GM21360 (cell line): ENCODE measurements around the gene NEMP1.
"Not testable (repeated sequence)": the region's sequence is repeated elsewhere in the genome, so short reads cannot be mapped to it uniquely, and the experiment has no call there.

ENCODE experiments used
- ATAC-seq: cut with Tn5 transposase; IDR thresholded peaks from one replicate; pipeline ENCODE4 v1.9.1; 2021; ENCODE audit warnings: mild to moderate bottlenecking, moderate library complexity; ENCODE audit not compliant: unreplicated experiment

NEMP1 gene

GRCh38 chr12:57078519-57079404 lies at the start of gene NEMP1:
Gene NEMP1 (minus strand): TSS chr12:57078791. CDS start chr12:57078745, 46 bp downstream.
- ATAC-seq, result peak; percentile 93

GRCh38 chr12:57127726-57128518 lies 49.3 kb upstream of the NEMP1 start, which contains the start of gene LRP1:
Gene LRP1 (plus strand): TSS chr12:57128483. CDS start chr12:57128965, 482 bp downstream.
- ATAC-seq, result no peak

GRCh38 chr12:57127101-57127725 lies 48.6 kb upstream of the NEMP1 start:
- no peak for ATAC-seq

GRCh38 chr12:57126561-57126960 lies 48.0 kb upstream of the NEMP1 start:
- no peak for ATAC-seq

GRCh38 chr12:57126061-57126460 lies 47.5 kb upstream of the NEMP1 start:
- no peak for ATAC-seq

- no peak for ATAC-seq
Measured at GRCh38 chr12:57124261-57124877, 45.8 kb upstream of the NEMP1 start.

- no peak for ATAC-seq
Measured at GRCh38 chr12:57123813-57124212, 45.2 kb upstream of the NEMP1 start.

GRCh38 chr12:57120718-57121117 lies 42.1 kb upstream of the NEMP1 start:
- ATAC-seq, result not testable (repeated sequence)

- no peak for ATAC-seq
Measured at GRCh38 chr12:57119294-57120085, 40.9 kb upstream of the NEMP1 start.

- no peak for ATAC-seq
Measured at GRCh38 chr12:57118711-57119271, 40.2 kb upstream of the NEMP1 start.

GRCh38 chr12:57116580-57117281 lies 38.1 kb upstream of the NEMP1 start:
- ATAC-seq, result no peak

- ATAC-seq, result peak; percentile 56
Measured at GRCh38 chr12:57112492-57113294, 34.1 kb upstream of the NEMP1 start.

- peak; percentile 31 for ATAC-seq
Measured at GRCh38 chr12:57111031-57111734, 32.6 kb upstream of the NEMP1 start, which contains the start of gene STAT6. Gene STAT6 (minus strand): TSS chr12:57111362. CDS start chr12:57108278, 3,084 bp downstream.

GRCh38 chr12:57110104-57111030 lies 31.8 kb upstream of the NEMP1 start:
- ATAC-seq, result peak; percentile 48

GRCh38 chr12:57109207-57110103 lies 30.9 kb upstream of the NEMP1 start:
- ATAC-seq, result no peak
